GM19023 (cell line): ENCODE measurements around the gene CENATAC.
"Not testable (repeated sequence)": the region's sequence is repeated elsewhere in the genome, so short reads cannot be mapped to it uniquely, and the experiment has no call there.

Source experiments
- ATAC-seq: cut with Tn5 transposase; IDR thresholded peaks from one replicate; pipeline ENCODE4 v1.9.1; 2021; ENCODE audit warnings: mild to moderate bottlenecking, moderate library complexity; ENCODE audit not compliant: unreplicated experiment

CENATAC gene

GRCh38 chr11:119051440-119052162 is 53.7 kb downstream of the CENATAC start:
- ATAC-seq = peak; percentile 59

- no peak for ATAC-seq
Measured at GRCh38 chr11:119052163-119052814, 54.4 kb downstream of the CENATAC start.

DNA sequence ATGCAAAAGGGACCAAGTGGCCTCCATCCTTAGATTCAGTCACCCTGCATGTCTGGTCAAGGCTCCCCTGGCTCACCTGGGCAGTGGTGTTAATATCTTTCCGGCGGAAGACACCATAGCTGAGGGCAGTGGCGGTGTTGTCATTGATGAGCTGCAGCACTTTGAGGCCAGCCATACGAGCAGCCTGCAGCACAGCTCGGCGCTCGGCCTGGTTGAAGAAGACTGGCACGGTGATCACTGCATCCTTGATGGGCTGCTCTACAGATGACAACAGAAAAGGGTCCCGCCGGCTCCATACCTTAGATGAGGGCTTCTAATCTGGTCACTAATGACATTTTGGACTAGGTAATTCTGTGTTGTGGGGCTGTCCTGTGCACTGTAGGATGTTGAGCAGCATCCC is 56.5 kb downstream of the CENATAC start:
- no peak for ATAC-seq

- ATAC-seq = no peak
Measured at GRCh38 chr11:119055901-119056300, 58.0 kb downstream of the CENATAC start.

DNA sequence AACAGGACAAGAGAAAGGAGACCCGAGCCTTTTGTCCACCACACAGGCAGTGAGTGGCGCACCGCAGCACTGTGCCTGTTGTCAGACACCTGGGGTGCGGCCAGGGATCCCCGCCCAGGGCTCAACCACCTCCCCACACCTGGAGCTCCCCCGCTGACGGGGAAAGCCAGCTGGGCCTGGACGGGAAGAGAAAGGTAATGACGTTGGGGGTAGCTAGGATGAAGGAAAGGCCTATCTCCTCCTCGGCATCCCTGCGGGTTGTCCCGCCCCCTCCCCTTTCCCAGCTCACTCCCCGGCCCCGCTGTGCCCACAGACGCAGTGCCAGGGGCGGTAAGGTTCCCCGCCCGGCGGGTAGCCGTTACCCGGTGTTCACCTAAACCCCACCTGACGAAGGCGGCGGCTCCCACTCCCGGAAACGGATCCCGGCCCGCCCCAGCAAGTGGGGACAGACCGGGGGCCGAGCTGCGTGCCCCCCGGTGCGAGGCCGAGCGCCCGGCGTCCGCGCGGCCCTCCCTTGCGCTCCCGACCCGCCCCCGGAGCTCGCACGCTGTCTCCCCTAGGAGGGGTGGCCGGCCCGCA is 58.6 kb downstream of the CENATAC start:
- peak; percentile 11 for ATAC-seq

DNA sequence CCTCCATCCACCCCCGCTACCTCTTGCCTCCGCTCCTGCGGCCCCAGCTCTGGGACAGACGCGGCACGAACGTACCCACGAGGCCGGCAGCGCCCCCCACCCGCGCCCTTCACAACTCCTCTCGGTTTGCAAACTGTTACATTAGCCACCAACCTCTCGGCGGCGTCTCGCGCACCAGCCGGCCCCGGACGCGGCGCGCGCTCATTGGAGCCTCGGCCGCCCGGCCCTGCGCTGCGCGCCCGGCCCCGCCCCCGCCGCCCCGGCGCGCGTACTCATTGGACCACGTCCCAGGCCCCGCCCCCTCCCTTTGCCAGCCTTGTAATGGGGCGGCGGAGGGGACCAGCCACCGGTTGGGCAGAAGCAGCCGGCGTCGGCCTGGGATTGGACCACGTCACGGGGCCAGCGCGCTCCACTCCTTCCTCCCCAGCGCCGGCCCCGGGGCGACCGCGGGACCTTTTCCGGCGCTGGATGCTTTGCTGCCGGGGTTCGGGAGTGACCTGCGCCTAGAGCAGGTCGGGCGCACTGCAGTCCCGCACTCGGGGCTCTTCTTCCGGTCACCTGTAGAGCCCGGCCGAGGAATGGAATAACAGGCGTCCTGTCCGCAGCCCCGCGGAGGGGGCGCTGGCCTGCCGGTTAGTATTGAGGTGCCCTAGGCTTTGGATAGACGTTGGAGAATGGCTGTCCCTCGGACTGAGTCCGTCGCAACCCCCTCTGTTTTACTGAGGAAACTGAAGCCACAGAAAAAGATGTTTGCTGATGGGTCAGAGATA is 59.2 kb downstream of the CENATAC start, which contains the start of gene HYOU1:
Gene HYOU1, minus strand, starts transcription at position 206 of the 770 bp plus-strand sequence. CDS start 1,045 bp downstream, outside the sequence.
- ATAC-seq = peak; percentile 89

DNA sequence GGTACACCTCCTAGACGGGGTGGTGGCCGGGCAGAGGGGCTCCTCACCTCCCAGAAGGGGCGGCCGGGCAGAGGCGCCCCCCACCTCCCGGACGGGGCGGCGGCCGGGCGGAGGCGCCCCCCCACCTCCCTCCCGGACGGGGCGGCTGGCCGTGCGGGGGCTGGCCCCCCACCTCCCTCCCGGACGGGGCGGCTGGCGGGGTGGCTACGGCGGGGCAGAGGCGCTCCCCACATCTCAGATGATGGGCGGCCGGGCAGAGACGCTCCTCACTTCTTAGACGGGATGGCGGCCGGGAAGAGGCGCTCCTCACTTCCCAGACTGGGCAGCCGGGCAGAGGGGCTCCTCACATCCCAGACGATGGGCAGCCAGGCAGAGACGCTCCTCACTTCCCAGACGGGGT is 61.2 kb downstream of the CENATAC start:
- ATAC-seq = not testable (repeated sequence)

DNA sequence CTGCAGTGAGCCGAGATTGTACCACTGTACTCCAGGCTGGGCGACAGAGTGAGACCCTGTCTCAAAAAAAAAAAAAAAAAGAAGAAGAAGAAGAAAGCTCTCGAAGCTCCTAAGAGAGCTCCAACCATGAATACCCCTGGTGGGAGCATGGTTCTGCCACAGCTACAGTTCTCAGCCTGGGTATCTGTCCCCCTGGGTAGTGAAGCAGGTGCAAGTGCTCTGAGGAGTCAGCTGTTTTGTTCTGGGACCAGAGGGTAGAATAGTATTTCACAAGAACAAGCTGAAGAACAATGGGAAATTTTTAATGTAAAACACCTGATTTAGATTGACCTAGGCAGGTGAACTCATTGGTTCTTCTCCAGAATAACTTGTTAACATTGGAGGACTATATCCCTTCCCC is 63.3 kb downstream of the CENATAC start:
- no peak for ATAC-seq

GRCh38 chr11:119062779-119063178 is 64.8 kb downstream of the CENATAC start:
- no peak for ATAC-seq

DNA sequence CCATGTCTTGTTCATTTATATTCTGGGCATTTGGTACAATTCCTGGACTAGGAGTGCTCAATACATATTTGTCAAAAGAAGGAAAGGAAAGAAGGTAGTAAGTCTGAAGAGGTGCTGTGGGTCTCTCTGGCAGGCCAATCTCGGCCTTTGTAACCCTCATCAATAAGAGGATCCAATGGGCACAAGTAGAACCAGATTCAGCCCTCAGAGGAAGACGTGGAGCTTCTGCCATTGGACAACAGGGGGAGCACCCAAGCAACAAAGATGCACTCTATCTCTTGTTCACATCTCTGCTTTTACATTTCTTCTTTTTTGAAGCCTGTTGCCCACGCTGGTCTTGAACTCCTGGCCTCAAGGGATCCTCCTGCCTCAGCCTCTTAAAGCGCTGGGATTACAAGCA is 67.4 kb downstream of the CENATAC start:
- no peak for ATAC-seq
